ENCODE data around the gene ABCC1. TPM values are rescaled to one million over a fixed set of nuclear protein-coding genes. Genes with fewer than 3 reads are reported as not detected.
"Not testable (repeated sequence)": the region's sequence is repeated elsewhere in the genome, so short reads cannot be mapped to it uniquely, and the experiment has no call there.

The ABCC1 gene
- total RNA-seq, 1 donor from 2014 or later, result 7.2 TPM

DNA sequence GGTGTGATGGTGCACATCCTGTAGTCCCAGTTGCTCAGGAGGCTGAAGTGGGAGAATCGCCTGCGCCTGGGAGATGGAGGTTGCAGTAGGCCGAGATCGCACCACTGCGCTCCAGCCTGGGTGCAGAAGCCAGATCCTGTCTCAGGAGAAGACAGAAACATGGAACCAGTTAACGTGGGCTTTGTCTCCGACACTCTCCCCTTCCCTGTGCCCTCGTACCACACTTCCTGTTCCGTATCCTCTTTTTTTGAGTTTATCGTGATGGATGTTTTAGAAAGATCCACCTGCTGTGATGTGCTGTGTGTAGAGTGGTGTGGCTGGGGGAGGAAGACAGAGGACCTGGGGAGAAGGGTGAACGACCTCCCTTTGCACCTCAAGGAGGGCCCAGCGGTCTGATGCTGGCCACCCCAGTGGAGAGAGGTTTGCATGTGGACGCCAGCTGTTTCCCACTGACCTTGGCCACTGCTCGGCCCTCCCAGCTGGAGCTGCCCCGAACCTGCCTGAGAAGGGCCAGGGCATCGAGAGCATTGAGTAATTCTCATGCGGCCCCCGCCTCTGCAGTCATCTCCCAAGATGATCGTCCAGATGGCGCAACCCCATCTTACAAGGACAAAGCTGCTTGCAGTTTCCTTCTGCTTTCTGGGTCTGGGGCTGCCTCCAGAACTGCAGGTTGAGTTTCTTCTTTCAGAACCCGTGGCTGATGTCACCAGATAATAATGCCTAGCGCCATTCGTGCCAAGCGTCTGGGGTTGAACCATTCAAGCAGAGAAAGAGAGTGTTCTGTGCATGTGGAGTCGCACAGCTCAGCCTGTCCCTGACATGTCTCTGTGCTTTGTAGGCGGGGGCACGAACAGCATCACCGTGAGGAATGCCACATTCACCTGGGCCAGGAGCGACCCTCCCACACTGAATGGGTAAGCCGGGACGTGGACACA, 126.3 kb downstream of the ABCC1 start:
- no peak for DNase-seq (ENCODE audit: low read depth)

DNA sequence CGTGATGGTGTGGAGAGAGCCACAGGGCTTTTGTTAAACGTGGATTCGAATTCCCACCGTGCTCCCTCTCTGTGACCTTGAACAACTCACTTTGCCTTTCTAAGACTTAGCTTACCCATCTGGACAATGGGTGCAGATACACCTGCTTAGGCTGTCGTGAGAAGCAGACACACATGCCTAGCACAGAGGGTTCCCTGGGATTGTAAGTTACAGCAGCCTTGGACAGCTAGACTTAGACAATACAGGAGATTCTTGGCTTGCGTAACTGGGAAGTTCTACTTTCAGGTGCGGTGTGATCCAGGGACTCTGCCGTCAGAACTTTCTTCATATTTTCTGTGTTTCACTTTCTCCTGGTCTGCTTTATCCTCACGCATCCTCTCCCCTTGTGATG, 127.0 kb downstream of the ABCC1 start:
- no peak for DNase-seq (ENCODE audit: low read depth)

DNA sequence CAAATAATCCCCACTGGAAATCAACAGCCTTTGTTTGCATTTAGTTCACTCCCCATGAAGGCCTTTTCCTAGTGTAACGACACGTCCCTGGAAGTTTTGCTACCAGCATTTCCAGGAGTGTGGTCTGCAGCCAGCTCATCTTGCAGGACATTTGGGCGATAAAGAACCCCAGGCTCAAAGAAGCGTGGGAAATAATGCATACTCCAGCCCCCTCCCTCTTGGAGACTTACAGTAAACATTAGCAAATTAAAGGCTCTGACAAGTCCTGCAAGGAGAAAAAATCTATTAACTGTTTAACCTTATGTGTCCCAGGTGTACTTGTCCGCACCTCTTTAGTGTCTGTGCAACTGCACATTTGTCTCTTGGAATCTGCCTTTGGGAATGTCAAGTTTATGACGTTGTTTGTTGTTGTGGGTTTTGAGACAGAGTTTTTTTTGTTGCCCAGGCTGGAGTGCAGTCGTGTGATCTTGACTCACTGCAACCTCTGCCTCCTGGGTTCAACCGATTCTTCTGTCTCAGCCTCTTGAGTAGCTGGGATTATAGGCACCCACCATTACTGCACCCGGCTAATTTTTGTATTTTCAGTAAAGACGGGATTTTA, 131.1 kb downstream of the ABCC1 start:
- no peak for DNase-seq (ENCODE audit: low read depth)

DNA sequence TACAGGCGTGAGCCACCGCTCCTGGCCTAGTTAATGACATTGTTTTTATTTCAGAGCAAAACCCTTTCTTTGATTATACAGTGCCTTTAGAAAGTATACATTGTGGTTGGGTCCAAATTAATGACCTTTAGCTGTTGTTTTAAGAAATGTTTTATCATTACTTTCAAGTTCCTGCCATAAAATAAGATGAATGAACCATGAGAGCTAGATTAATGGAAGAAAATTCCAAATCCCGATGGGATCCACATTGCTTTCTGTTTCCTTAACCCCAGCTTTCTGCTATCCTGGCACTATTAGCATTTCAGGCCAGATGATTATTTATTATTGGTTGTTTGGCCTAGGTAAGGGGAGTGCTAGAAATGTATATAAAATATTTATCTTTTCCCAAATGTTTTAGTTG, 131.7 kb downstream of the ABCC1 start:
- no peak for DNase-seq (ENCODE audit: low read depth)

DNA sequence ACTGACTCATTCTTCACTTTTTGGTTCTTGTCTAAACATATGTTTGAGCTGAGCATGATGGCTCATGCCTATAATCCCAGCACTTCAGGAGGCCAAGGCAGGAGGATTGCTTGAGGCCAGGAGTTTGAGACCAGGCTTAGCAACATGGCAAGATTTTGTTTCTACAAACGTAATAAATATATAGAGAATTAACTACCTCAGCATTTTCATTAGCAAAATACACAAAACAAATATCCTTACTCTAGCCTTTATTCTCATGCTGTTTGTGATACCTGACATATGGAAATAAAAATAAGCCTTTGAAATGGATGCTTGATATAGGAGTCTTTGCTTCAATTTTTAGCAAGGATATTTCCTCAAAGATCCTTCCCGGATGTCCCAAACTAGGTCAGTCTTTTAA, 132.8 kb downstream of the ABCC1 start:
- no peak for DNase-seq (ENCODE audit: low read depth)

DNA sequence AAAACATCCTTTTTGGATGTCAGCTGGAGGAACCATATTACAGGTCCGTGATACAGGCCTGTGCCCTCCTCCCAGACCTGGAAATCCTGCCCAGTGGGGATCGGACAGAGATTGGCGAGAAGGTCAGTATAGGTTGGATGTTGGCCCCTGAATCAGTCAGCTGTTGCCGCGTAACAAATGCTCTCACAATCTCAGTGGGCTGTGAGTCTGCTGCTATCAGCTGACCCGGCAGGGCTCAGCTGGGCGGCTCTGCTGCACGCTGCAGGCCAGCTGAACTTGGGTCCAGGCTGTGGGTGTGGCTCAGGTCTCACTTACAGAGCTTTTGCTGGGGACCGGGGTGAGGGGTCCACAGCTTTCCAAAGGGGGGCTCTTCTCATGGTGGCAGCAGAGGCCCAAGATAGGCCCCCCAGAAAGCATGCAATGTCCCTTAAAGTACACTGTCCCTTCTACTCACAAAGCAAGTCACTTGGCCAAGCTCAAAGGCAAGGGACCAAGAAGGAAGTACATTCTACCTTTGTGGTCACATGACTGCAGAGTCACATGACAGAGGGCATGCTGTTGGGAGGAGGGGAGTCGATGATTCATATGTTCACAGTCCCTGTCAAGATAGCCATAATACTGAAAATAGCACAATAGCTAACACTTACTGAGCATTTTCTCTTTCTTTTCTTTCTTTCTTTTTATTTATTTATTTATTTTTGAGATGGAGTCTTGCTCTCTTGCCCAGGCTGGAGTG, 134.2 kb downstream of the ABCC1 start:
- DNase-seq (ENCODE audit: low read depth), result no peak

DNA sequence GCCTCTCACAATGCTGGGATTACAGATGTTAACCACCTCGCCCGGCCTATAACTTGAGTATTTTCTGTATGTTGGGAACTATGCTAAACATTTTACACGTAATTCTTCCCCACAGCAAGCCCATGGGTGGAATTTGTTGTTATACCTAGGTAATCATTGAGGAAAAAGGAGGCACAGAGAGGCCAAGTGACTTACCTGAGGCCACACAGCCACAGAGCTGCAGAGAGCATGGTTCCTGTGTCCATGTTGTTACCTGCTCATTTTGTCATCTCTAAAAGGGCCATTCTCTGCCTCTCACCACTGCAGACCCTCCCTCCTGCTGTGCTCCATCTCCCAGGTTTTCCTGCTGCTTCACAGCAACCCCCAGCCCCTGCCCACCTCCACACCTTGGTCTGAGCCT, 135.5 kb downstream of the ABCC1 start:
- DNase-seq (ENCODE audit: low read depth), result no peak

DNA sequence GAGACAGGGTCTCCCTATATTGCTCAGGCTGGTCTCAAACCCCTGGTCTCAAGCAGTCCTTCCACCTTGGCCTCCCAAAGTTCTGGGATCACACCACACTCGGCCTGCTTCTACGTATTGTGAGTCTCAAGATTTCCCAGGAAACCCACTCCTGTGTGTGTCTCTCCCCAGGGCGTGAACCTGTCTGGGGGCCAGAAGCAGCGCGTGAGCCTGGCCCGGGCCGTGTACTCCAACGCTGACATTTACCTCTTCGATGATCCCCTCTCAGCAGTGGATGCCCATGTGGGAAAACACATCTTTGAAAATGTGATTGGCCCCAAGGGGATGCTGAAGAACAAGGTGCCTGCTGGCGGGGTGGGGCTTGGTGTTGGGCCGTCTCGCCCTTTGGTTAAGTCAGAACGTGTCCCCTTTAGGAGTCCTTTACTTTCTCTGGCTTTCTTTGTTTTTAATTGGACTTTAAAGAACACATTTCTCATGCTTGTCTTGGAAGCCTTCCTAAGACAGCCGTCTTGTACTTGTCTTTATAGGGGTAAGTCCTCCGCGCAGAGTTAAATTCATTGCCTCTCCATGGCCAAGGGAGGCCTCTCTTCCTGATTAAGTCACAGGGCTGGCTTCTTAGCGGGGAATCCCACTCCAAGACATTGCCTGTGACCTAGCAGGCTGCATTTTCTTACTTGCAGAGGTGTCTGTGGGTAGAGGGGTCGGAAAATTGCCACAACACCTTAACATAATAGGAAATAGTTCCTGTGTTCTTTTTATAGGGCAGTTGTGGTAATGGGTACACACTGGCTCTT, 137.4 kb downstream of the ABCC1 start:
- no peak for DNase-seq (ENCODE audit: low read depth)

DNA sequence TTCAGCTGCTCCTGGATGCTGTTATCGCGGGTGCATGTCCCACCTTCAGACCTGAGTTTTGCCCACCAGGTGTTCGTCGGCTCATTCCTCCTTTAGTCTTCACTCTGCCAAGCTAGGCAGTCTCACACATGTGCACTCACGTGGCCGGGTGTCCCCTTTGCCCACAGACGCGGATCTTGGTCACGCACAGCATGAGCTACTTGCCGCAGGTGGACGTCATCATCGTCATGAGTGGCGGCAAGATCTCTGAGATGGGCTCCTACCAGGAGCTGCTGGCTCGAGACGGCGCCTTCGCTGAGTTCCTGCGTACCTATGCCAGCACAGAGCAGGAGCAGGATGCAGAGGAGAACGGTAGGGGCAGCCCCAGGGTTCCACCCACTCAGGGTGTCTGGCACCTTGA, 140.8 kb downstream of the ABCC1 start:
- no peak for DNase-seq (ENCODE audit: low read depth)

DNA sequence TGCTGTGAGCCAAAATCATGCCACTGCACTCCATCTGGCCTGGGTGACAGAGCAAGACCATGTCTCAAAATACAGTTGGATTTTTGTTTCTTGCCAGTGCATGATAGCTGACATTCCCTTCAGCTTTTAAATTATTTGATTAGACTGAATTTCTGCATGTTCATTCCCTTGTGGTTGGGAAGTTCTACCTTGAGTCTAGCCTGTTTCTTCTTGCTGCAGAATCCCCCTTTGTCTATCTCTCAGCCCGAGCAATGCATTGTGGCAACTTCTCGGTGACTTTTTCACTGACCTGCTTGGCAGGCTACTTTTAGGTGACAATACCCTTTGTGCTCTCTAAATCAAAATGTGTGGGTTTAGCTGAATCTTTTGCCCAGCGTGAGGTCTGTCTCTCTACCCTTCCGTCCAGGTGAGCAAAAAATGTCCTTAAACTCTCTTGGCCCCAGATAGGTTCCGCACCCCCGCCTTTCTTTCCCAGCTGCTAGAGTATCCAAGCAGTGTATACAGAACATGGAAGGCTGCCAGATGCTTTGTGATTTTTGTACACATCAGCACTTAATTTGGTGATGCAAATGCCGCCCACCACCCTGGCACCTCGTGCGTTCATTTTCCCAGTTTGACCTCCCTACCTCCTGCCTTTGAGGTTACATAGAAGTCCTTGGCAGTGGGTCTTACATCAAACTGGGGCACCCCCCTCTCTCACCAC, 143.7 kb downstream of the ABCC1 start:
- peak; percentile 19 for DNase-seq (ENCODE audit: low read depth)

DNA sequence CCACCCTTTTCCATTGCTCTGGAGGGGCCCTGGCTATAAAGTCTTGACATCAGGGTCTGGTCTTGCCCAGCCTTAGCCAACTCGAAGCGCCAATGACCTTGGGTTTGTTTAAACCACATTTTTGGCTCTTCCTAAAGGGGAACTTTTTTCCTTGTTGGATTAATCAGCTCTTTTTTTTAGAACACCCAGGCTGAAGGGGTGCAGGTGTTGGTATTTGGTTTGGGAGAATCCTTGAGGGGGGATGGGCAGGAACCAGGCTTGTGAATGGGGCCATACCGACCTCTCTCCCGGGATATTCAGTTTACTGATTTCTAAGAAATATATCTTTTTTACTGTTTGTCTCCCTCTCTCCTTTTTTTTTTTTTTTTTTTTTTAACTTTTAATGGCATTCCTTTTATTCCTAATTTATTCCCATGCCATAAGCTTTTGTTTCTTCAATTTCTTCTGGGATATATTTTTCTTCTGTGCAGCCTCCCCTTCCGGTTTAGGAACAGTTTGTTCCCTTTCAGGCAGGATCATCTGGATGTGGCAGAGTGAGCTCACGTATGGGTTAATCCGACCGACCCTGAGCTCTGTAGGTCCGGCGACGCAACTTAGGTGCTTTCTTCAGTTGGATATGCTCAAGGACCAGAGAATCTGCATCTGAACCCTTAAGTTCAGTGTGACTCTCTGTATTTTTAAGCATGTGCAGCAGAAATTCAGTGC, 144.4 kb downstream of the ABCC1 start:
- peak; percentile 13 for DNase-seq (ENCODE audit: low read depth)

DNA sequence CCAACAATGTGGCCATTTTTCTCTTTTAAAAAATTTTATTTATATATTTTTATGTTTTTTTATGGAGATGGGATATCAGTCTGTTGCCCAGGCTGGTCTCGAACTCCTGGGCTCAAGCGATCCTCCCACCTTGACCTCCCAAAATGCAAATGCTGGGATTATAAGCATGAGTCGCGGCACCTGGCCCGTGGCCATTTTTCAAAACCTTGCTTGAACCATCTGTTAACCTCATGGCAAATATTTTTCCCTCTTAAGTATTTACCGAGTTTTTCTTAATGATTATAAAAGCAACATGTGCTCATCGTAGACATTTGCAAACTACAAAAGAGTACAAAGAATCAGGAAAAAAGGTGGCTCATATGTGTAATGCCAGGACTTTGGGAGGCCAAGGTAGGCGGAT, 146.2 kb downstream of the ABCC1 start:
- DNase-seq (ENCODE audit: low read depth), result no peak

DNA sequence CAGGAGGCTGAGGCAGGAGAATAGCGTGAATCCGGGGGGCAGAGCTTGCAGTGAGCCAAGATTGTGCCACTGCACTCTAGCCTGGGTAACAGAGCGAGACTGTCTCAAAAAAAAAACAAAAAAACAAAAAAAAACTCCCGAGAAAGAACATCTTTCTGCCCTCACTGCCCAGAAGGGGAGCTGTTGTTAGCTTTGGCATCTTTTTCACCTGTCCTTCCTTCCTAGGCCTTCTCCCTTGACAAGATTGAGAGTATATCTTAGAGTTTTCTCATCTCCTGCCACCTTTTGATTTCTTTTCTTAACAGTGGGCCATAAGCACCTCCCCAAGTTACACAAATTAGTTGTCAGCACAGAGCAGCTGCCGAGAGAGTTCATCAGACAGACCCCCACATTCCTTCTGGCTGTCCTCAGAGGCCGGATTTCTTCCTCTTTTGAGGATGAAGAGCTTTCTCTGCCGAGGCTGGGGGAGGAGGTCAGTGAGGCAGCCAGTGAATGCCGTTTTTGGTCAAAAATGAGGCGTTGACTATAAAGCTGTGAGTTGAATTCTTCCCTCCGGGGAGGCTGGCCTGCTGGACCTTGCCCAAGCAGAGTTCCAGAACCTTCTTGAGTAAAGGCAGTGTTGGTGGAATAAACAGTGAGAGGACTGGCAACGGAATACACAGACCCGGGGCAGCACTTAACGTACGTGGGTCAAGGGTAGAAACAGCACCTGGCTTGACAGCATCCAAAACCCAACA, 146.9 kb downstream of the ABCC1 start:
- peak; percentile 22 for DNase-seq (ENCODE audit: low read depth)

DNA sequence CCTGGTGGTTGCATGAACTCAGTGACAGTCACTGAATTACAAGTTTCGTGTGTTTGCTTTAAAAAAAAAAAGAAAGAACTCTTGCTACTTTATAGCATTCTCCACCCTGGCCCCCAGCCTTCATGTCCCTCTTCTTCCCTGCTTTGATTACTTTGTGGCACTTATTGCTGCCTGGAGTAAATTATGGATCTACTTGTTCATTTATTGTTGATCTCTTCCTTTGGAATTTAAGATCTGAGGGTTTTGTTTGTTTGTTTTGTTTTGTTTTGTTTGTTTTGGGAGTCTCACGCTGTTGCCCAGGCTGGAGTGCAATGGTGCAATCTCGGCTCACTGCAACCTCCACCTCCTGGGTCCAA, 147.4 kb downstream of the ABCC1 start:
- DNase-seq (ENCODE audit: low read depth), result no peak

DNA sequence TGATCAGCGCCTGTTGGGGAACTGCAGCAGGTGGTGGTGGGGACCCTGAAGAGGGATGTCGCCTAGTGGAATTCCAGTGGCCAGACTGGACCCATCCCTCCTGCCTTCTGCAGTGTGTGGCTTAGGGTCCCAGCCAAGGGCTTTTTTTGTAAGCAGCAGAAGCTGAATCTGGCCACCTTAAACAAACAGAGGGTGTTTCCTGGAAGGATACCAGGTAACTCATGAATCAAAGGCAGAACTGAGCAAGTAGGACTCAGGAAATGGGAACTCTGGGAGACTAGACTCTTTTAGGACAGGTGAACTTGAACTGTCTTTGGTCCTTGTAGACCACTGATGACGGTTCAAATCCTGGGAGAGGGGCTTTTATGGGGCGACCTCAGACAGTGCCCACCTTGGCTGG, 149.9 kb downstream of the ABCC1 start:
- peak; percentile 19 for DNase-seq (ENCODE audit: low read depth)

DNA sequence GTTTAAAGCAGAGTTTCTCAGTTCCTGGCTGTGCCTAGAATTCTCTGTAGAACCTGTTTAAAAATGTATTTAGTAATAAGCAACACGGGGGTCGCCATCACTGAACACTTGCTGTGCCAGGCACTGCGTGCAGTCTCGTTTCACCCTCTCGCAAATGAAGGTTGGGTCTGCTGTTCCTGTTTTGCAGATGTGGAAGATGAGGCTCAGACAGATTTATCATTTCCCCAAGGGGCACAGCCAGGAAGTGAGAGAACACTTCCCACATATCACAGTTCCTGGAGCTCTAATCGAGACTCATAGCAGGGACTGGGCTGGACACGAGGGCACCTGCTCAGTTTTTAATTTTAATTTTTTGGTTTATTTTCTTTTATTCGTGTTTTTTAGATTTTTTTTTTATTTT, 151.2 kb downstream of the ABCC1 start:
- no peak for DNase-seq (ENCODE audit: low read depth)

DNA sequence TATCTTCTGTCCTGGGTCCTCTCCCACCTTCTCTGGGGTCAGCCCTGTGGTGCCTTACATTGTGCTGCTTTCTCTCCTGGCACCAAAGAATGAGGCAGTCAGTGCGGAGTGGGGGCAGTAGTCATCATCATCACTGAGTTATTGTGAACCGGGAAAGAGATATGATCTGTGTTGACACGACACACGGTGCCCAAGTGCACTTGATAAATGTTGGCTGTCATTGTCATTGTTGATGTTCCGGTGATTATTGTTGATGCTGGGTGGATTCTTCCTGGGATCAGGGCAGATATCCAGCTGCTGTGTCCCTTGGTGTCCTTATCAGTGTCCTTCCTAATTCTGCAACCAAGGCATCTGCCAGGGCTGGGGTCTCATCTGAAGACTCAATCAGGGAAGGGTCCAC, 152.2 kb downstream of the ABCC1 start:
- no peak for DNase-seq (ENCODE audit: low read depth)

DNA sequence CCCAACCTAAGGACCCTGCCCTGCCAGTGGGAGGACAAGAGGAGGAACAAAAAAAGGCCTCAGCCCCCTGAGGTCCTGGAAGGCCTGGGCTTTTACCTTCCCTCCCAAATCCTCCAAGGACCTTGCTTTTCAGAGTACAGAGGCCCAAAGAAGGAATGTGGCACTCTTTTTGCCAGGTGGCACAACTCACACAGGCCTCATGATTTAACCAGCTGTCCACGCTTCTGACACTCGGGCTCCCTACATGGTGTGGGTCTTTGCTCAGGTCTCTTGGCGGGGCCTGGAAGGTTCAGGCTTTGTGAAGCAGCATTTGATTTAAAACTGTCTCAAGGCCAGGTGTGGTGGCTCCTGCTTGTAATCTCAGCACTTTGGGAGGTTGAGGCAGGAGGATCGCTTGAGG, 153.3 kb downstream of the ABCC1 start:
- no peak for DNase-seq (ENCODE audit: low read depth)

DNA sequence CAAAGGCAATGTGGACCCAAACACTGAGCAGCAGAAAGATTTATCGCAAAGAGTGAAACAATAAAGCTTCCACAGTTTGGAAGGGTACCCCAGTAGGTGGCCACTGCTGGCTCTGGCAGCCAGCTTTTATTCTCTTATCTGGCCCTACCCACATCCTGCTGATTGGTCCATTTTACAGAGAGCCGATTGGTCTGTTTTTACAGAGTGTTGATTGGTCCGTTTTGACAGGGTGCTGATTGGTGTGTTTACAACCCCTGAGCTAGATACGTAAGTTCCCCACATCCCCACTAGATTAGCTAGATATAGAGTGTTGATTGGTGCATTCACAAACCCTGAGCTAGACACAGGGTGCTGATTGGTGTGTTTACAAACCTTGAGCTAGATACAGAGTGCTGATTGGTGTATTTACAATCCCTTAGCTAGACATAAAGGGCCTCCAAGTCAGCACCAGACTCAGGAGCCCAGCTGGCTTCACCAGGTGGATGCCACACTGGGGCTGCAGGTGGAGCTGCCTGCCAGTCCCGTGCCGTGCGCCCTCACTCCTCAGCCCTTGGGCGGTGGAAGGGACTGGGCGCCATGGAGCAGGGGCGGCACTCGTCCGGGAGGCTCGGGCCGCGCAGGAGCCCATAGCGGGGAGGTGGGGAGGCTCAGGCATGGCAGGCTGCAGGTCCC, 154.9 kb downstream of the ABCC1 start:
- DNase-seq (ENCODE audit: low read depth), result not testable (repeated sequence)

All from myocyte (in vitro differentiated cells).